ENCODE measurements around the gene GPC6.

GPC6 gene

DNA sequence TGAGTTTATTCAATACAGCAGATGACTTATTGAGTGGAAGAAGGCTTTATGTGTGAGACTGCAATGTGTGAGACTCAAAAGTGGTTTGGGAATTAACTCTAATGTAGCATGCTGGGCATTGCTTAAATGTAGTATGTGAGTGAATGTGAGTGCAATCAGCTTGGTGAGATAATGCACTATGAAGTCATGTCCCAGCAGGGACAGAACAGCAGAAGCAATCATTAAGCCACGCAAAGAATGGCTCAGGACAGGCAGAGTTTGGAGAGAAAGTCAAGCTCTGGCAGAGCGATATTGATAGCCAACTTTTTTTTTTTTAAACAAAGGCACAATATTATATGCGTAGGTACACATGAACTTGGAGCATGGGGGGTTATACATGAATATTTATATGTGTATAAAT lies 597.7 kb downstream of the GPC6 start:
- no peak for DNase-seq (ENCODE audit: low read depth)
- TF ChIP-seq, protein P1, sequence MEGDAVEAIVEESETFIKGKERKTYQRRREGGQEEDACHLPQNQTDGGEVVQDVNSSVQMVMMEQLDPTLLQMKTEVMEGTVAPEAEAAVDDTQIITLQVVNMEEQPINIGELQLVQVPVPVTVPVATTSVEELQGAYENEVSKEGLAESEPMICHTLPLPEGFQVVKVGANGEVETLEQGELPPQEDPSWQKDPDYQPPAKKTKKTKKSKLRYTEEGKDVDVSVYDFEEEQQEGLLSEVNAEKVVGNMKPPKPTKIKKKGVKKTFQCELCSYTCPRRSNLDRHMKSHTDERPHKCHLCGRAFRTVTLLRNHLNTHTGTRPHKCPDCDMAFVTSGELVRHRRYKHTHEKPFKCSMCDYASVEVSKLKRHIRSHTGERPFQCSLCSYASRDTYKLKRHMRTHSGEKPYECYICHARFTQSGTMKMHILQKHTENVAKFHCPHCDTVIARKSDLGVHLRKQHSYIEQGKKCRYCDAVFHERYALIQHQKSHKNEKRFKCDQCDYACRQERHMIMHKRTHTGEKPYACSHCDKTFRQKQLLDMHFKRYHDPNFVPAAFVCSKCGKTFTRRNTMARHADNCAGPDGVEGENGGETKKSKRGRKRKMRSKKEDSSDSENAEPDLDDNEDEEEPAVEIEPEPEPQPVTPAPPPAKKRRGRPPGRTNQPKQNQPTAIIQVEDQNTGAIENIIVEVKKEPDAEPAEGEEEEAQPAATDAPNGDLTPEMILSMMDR (IDR thresholded peaks at IDR 0.05; ENCODE audit: control insufficient read depth, insufficient read depth, low read depth, low read length, missing control alignments), result no peak

DNA sequence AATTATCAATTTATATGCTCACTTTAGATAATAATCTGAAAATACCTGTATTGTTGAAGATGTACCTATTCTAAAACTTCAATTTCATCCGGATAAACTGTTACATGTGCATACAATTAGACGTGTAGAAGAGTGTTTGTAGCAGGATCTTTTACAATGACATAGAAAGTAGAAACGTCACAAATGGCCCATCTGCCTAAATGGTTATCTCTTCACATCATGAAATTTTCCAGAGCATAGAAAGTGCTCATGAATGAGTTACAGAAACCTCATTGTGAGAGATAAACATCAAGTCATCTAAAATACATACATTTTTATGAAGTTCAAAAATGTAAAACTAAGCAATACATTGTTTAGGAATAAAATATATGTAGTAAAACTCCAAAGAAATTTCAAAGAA lies 607.4 kb downstream of the GPC6 start:
- no peak for DNase-seq (ENCODE audit: low read depth)
- no peak overlapping the region for H3K4me3 ChIP-seq (ENCODE audit: control insufficient read depth, low read depth, low read length)
- TF ChIP-seq, protein P1 (IDR thresholded peaks at IDR 0.05; ENCODE audit: control insufficient read depth, insufficient read depth, low read depth, low read length, missing control alignments), result no peak

More for the DNA sequence above, 597.7 kb downstream of the GPC6 start:
- no peak overlapping the region for H3K4me3 ChIP-seq (ENCODE audit: control insufficient read depth, low read depth, low read length)

DNA sequence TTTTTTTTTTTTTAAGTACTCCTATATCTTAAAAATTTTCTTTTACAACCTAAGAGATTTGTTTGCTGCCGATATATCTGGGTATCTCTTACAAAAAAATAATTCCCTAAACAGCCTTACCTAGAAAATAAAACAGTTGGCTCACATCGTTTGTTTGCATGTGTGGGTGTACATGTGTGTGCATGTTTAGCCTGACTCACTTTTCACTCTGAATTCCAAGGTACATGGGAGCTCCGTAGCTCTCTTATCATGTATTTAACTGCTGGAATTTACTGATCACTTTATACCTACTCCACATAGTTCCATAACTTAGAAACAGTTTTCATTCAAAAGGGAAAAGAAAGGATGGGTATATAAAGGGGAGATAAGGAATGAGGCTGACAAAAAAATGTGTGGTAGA lies 616.5 kb downstream of the GPC6 start:
- no peak for DNase-seq (ENCODE audit: low read depth)
- H3K4me3 ChIP-seq (ENCODE audit: control insufficient read depth, low read depth, low read length), result no peak overlapping the region
- TF ChIP-seq, protein P1 (IDR thresholded peaks at IDR 0.05; ENCODE audit: control insufficient read depth, insufficient read depth, low read depth, low read length, missing control alignments), result no peak

DNA sequence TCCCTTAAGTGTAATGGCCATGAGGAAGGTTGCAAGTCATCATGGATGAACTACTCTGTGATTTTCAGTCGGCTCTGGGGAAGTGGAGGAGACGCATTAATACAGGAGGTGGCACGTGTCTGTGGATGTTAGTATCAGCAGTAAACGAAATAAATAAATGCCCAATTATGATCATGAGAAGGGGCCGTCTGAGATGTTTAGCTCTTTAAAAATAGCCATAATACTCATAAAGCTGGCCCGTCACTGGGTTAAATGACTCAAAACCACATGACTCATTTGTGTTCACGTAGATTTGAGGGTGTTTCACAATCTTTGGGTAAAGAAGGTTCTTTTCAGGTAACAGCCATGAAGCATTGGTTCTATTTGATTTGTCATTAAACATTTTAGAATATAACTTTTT lies 620.6 kb downstream of the GPC6 start:
- H3K4me3 ChIP-seq (ENCODE audit: control insufficient read depth, low read depth, low read length), result no peak overlapping the region
- TF ChIP-seq, protein P1 (IDR thresholded peaks at IDR 0.05; ENCODE audit: control insufficient read depth, insufficient read depth, low read depth, low read length, missing control alignments), result no peak
- DNase-seq (ENCODE audit: low read depth), result peak; percentile 43

DNA sequence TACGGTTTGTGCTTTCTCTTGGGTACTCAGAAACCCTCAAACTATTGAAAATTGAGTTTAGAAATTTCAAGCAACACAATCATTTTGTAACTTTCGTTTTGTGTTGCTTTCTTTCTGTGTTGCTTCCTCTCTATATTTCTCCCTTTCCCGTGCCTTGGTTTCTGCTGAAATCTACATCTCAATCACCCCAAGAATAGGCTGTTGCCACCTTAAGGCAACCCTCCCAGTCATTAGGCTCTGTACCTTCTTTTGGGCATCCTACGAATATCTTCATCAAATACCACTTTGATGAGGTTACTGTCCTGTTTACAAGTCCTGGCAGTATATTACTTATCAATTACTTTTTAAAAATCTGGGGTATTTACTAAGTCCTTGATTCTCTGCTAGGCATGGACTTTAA lies 621.6 kb downstream of the GPC6 start:
- no peak overlapping the region for H3K4me3 ChIP-seq (ENCODE audit: control insufficient read depth, low read depth, low read length)
- TF ChIP-seq, protein P1 (IDR thresholded peaks at IDR 0.05; ENCODE audit: control insufficient read depth, insufficient read depth, low read depth, low read length, missing control alignments), result no peak

DNA sequence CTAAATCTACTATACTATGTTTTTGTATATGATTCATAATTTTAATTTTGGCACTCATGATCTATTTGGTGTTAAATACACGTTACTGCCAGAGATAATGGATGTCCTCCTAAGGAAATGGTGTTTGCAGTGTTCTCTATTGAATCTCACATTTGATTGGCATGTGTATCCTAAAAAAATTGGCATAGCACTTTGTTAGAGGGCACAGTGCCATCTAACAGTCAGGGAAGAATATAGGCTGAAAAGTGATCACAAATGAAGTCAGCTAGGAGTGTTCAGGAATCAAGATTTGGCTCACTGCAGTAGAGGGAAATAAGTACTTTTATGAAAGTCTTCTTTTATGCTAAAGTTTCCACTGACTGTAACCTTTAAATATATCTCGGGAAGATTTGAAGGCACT lies 624.6 kb downstream of the GPC6 start:
- TF ChIP-seq, protein P1 (IDR thresholded peaks at IDR 0.05; ENCODE audit: control insufficient read depth, insufficient read depth, low read depth, low read length, missing control alignments), result no peak
- DNase-seq (ENCODE audit: low read depth), result no peak
- H3K4me3 ChIP-seq (ENCODE audit: control insufficient read depth, low read depth, low read length), result no peak overlapping the region

More for the DNA sequence above, 621.6 kb downstream of the GPC6 start:
- no peak for DNase-seq (ENCODE audit: low read depth)

DNA sequence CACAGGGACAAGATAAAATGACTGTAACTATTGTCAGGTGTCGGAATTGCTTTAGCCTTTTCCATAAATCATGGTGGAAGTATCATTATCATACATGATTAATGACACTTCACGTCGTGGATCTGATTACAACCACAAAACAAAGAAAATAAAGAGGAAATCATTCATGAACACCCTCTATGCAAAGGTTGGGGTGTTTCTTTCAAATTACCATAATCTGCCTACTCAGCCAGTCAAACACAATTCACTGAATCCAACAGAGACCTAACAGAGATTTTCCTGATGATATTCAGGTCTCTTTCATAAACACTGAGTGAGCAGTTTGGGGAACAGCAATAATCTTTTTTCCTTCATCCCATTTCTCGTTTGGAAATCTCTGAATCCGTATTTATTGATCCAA lies 627.3 kb downstream of the GPC6 start:
- H3K4me3 ChIP-seq (ENCODE audit: control insufficient read depth, low read depth, low read length), result no peak overlapping the region
- DNase-seq (ENCODE audit: low read depth), result no peak
- TF ChIP-seq, protein P1 (IDR thresholded peaks at IDR 0.05; ENCODE audit: control insufficient read depth, insufficient read depth, low read depth, low read length, missing control alignments), result no peak
